ENCODE data around the gene CTSV. TPM values are rescaled to one million over a fixed set of nuclear protein-coding genes. Genes with fewer than 3 reads are reported as not detected.
"Not testable (repeated sequence)": the region's sequence is repeated elsewhere in the genome, so short reads cannot be mapped to it uniquely, and the experiment has no call there.

CTSV gene
- 10.1 and 10.5 TPM in 2 replicates for total RNA-seq
- long read RNA-seq, transcript CTSV-201 (8 exons, 1,546 nt) = major isoform, 47 of 54 reads
- long read RNA-seq, partial matches to known transcripts = 0 of 54 reads
- long read RNA-seq, other reads (novel, unspliced or antisense) = 7 of 54 reads

- TF ChIP-seq CTCF (IDR thresholded peaks at IDR 0.05; ENCODE audit: unreplicated experiment) = no peak
- Mint-ChIP-seq H3K9me3 (ENCODE audit: low read depth) (no peaks in the 10 kb centered on the region), H3K36me3 (ENCODE audit: insufficient read depth) (peaks cover 5% of the 10 kb centered on the region), H3K27me3 (peaks cover 17% of the 10 kb centered on the region), H3K27ac (peak within 1 kb of the TSS; percentile 95), H3K4me1 (ENCODE audit: low read depth) (peaks cover 6% of the 10 kb centered on the region), H3K4me3 (ENCODE audit: low read depth) (peak within 1 kb of the TSS; percentile 82)
- DNase-seq (ENCODE audit: low spot score, unreplicated experiment) = peak; percentile 91
Measured at GRCh38 chr9:97038611-97039513, at the start of gene CTSV. Gene CTSV (minus strand): TSS chr9:97039142. CDS start chr9:97038043, 1,099 bp downstream.

GRCh38 chr9:97087668-97088215 lies 48.8 kb upstream of the CTSV start:
- DNase-seq (ENCODE audit: low spot score, unreplicated experiment); H3K9me3 Mint-ChIP-seq (ENCODE audit: low read depth); H3K27me3 Mint-ChIP-seq; H3K4me3 Mint-ChIP-seq (ENCODE audit: low read depth); H3K36me3 Mint-ChIP-seq (ENCODE audit: insufficient read depth); H3K4me1 Mint-ChIP-seq (ENCODE audit: low read depth); H3K27ac Mint-ChIP-seq: not testable (repeated sequence)

- not testable (repeated sequence) for H3K4me3 Mint-ChIP-seq (ENCODE audit: low read depth); DNase-seq (ENCODE audit: low spot score, unreplicated experiment); H3K27ac Mint-ChIP-seq; H3K9me3 Mint-ChIP-seq (ENCODE audit: low read depth); H3K4me1 Mint-ChIP-seq (ENCODE audit: low read depth); H3K36me3 Mint-ChIP-seq (ENCODE audit: insufficient read depth); H3K27me3 Mint-ChIP-seq
Measured at GRCh38 chr9:97084562-97084991, 45.6 kb upstream of the CTSV start.

- TF ChIP-seq CTCF (IDR thresholded peaks at IDR 0.05; ENCODE audit: unreplicated experiment) = no peak
- no peak for DNase-seq (ENCODE audit: low spot score, unreplicated experiment)
- Mint-ChIP-seq H3K27me3 (peaks cover 9% of the 10 kb centered on the region), H3K4me3 (ENCODE audit: low read depth) (no peak overlapping the region), H3K9me3 (ENCODE audit: low read depth) (peaks cover 7% of the 10 kb centered on the region), H3K4me1 (ENCODE audit: low read depth) (no peaks in the 10 kb centered on the region), H3K27ac (no peak overlapping the region), H3K36me3 (ENCODE audit: insufficient read depth) (no peaks in the 10 kb centered on the region)
Measured at GRCh38 chr9:97078362-97078761, 39.4 kb upstream of the CTSV start.

GRCh38 chr9:97077452-97078295 lies 38.7 kb upstream of the CTSV start:
- Mint-ChIP-seq H3K27me3 (peaks cover 12% of the 10 kb centered on the region), H3K9me3 (ENCODE audit: low read depth) (peaks cover 3% of the 10 kb centered on the region), H3K4me3 (ENCODE audit: low read depth) (no peak overlapping the region), H3K36me3 (ENCODE audit: insufficient read depth) (no peaks in the 10 kb centered on the region), H3K27ac (no peak overlapping the region), H3K4me1 (ENCODE audit: low read depth) (peaks cover 2% of the 10 kb centered on the region)
- no peak for DNase-seq (ENCODE audit: low spot score, unreplicated experiment)
- TF ChIP-seq CTCF (IDR thresholded peaks at IDR 0.05; ENCODE audit: unreplicated experiment) = no peak

GRCh38 chr9:97076731-97077451 lies 37.9 kb upstream of the CTSV start:
- H3K4me1 Mint-ChIP-seq (ENCODE audit: low read depth); H3K36me3 Mint-ChIP-seq (ENCODE audit: insufficient read depth); H3K9me3 Mint-ChIP-seq (ENCODE audit: low read depth); DNase-seq (ENCODE audit: low spot score, unreplicated experiment); H3K4me3 Mint-ChIP-seq (ENCODE audit: low read depth); H3K27ac Mint-ChIP-seq: not testable (repeated sequence)
- H3K27me3 Mint-ChIP-seq = peaks cover 14% of the 10 kb centered on the region

Data from progenitor cell of endocrine pancreas (in vitro differentiated cells).